Pancreas (tissue), 10 donors: ENCODE results near the gene OTP. TPM values are rescaled to one million over a fixed set of nuclear protein-coding genes. Genes with fewer than 3 reads are reported as not detected.

Experiments used
- ATAC-seq, 4 donors: fragments of 200-7000 bp; cut with Tn5 transposase; one replicate each; pipeline versions ENCODE4 v1.8.0 to v1.9.1; 2020; ENCODE audit warnings: mild to moderate bottlenecking in 4 of 4, moderate library complexity in 4 of 4
- DNase-seq, 6 donors: peaks; one replicate each; pipeline ENCODE4 v3.0.0-alpha.2; 2020
- FAIRE-seq: peaks from 2 replicates; lab custom pipeline; 2012; peaks lifted over from hg19 to GRCh38; lab: Jason Lieb, UNC
- H3K27ac ChIP-seq, 4 donors: fragments of 200-600 bp; sonication (generic); 1 replicate in 3 of 4; 2 replicates in 1 of 4; pipeline versions ENCODE4 v1.5.0 to v1.8.0; 2020
- H3K27me3 ChIP-seq, 4 donors: fragments of 200-600 bp; one replicate each; pipeline ENCODE4 v1.8.0; 2021
- H3K36me3 ChIP-seq, 3 donors: fragments of 200-600 bp; sonication (generic) in 1 of 3; one replicate each; pipeline versions ENCODE4 v1.5.0 to v1.8.0; 2020 to 2021
- H3K4me1 ChIP-seq, 3 donors: fragments of 200-600 bp; one replicate each; pipeline ENCODE4 v1.8.0; 2021
- H3K4me3 ChIP-seq, 4 donors: fragments of 200-600 bp; sonication (generic) in 2 of 4; one replicate each; pipeline versions ENCODE4 v1.5.0 to v1.8.0; 2020 to 2021
- H3K9me3 ChIP-seq, 4 donors: fragments of 200-600 bp; one replicate each; pipeline ENCODE4 v1.8.0; 2021
- CTCF ChIP-seq, 4 donors: fragments of 200-600 bp; sonication (generic) in 3 of 4; IDR thresholded peaks; one replicate each; pipeline versions ENCODE4 v1.5.0 to v1.8.0; 2021; ENCODE audit warnings: antibody characterized with exemption in 4 of 4
- WGBS, 2 donors: extraction: QIAGEN DNeasy Blood & Tissue Kit; methylation state at CpG; one replicate each; pipeline ENCODE4 v1.1.7; 2013; 5-methylcytosine and 5-hydroxymethylcytosine counted together
- intact Hi-C, 3 donors: fragments of 100-400 bp; cut with DNase I; formaldehyde crosslinking; loops; one replicate each; pipeline versions ENCODE4 v1.11.1 to v1.14.2; 2022
- polyA plus RNA-seq, 2 donors: library from polyadenylated mRNA; stranded (reverse); fragments of 200-250 nt; gene quantifications; one replicate each; pipeline ENCODE4 v1.2.3, GENCODE V29; 2013
- total RNA-seq, 6 donors: library from RNA; stranded (reverse); fragmentation: NEBNext Ultra II Directional in 4 of 6; extraction: Animal tissue kit (Norgen Biotek cat#: 25700) in 4 of 6; gene quantifications; one replicate each; pipeline versions ENCODE4 v1.2.1 to v1.2.4, GENCODE V29; 2021 to 2023
- donor health status: healthy with polysubstance abuse.
- donor health status: DM: no; HTN: no; CAD: no; lungs with moderate emphysema.
- donor health status: DM: no; HTN: no; CAD: no.
- donor health status: control.
- donor health status: control.
- donor health status: Bipolar disorder and iron deficiency.
- donor health status: DM: yes; HTN: yes; CAD: no.
- donor health status: DM: no; HTN: no; CAD: no.
- donor health status: DM: no; HTN: no; CAD: no.
- donor health status: DM: yes; HTN: yes; CAD: no.

The OTP gene
- total and polyA plus RNA-seq, 8 donors = not detected

GRCh38 chr5:77640589-77641396 is 2.3 kb upstream of the OTP start:
- intact Hi-C loops = no loop called here
- 12 to 14% methylated on average over 45 of the region's 45 CpGs for WGBS, 2 donors
- Histone ChIP-seq H3K27me3 (peaks cover 20 to 88% (median 55%) of the 10 kb centered on the region in 4 donors), H3K9me3 (no peaks in the 10 kb centered on the region), H3K27ac (no peak overlapping the region), H3K4me3 (no peak overlapping the region), H3K4me1 (peaks cover 4 to 9% (median 5%) of the 10 kb centered on the region in 3 donors), H3K36me3 (no peaks in the 10 kb centered on the region)
- ATAC-seq (no peak), FAIRE-seq (no peak), DNase-seq (no peak)
- no peak for TF ChIP-seq CTCF (IDR thresholded peaks at IDR 0.05)

GRCh38 chr5:77638763-77639671 is 504 bp upstream of the OTP start:
- no peak overlapping the region for H3K4me3 ChIP-seq
- intact Hi-C loops = no loop called here
- no peaks in the 10 kb centered on the region for H3K9me3 ChIP-seq
- no peak overlapping the region for H3K27ac ChIP-seq
- H3K27me3 ChIP-seq = peaks cover 25 to 98% (median 66%) of the 10 kb centered on the region in 4 donors
- DNase-seq (no peak), FAIRE-seq (no peak), ATAC-seq (no peak)
- H3K36me3 ChIP-seq = no peaks in the 10 kb centered on the region
- TF ChIP-seq CTCF (IDR thresholded peaks at IDR 0.05) = no peak
- 15 to 17% methylated on average over 51 to 61 of the region's 61 CpGs for WGBS, 2 donors
- peaks cover 0 to under 1% (median 0%) of the 10 kb centered on the region in 3 donors for H3K4me1 ChIP-seq

- intact Hi-C loops = no loop called here
- H3K4me3 ChIP-seq = no peak overlapping the region
- ATAC-seq (no peak), DNase-seq (no peak), FAIRE-seq (no peak)
- no peak for TF ChIP-seq CTCF (IDR thresholded peaks at IDR 0.05)
- WGBS, 2 donors = 12 to 14% methylated on average over 43 of the region's 43 CpGs
- no peaks in the 10 kb centered on the region for H3K9me3 ChIP-seq
- peaks cover 21 to 98% (median 71%) of the 10 kb centered on the region in 4 donors for H3K27me3 ChIP-seq
- no peak overlapping the region for H3K27ac ChIP-seq
- H3K4me1 ChIP-seq = no peaks in the 10 kb centered on the region
- H3K36me3 ChIP-seq = no peaks in the 10 kb centered on the region
These were observed 1.1 kb downstream of the OTP start for GRCh38 chr5:77637170-77637997.

- ATAC-seq = no peak
- no peak overlapping the region for H3K4me3 ChIP-seq
- WGBS, 2 donors = 8 to 9% methylated on average over 34 of the region's 34 CpGs
- no peaks in the 10 kb centered on the region for H3K9me3 ChIP-seq
- no peaks in the 10 kb centered on the region for H3K4me1 ChIP-seq
- no peak for FAIRE-seq
- H3K36me3 ChIP-seq = no peaks in the 10 kb centered on the region
- peaks cover 21 to 98% (median 67%) of the 10 kb centered on the region in 4 donors for H3K27me3 ChIP-seq
- intact Hi-C loops = no loop called here
- H3K27ac ChIP-seq = no peak overlapping the region
- no peak for TF ChIP-seq CTCF (IDR thresholded peaks at IDR 0.05)
- DNase-seq = no peak
These were observed 1.8 kb downstream of the OTP start for GRCh38 chr5:77636641-77637169.
